UCSD-AML1 (cell line): Measurements from ENCODE around the gene ZNRF4.
"Not testable (repeated sequence)": the region's sequence is repeated elsewhere in the genome, so short reads cannot be mapped to it uniquely, and the experiment has no call there.

Experiments used
- DNase-seq: peaks from one replicate; lab custom pipeline; 2025; ENCODE audit not compliant: unreplicated experiment; lab: John Stamatoyannopoulos, UW

The ZNRF4 gene, protein sequence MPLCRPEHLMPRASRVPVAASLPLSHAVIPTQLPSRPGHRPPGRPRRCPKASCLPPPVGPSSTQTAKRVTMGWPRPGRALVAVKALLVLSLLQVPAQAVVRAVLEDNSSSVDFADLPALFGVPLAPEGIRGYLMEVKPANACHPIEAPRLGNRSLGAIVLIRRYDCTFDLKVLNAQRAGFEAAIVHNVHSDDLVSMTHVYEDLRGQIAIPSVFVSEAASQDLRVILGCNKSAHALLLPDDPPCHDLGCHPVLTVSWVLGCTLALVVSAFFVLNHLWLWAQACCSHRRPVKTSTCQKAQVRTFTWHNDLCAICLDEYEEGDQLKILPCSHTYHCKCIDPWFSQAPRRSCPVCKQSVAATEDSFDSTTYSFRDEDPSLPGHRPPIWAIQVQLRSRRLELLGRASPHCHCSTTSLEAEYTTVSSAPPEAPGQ

DNA sequence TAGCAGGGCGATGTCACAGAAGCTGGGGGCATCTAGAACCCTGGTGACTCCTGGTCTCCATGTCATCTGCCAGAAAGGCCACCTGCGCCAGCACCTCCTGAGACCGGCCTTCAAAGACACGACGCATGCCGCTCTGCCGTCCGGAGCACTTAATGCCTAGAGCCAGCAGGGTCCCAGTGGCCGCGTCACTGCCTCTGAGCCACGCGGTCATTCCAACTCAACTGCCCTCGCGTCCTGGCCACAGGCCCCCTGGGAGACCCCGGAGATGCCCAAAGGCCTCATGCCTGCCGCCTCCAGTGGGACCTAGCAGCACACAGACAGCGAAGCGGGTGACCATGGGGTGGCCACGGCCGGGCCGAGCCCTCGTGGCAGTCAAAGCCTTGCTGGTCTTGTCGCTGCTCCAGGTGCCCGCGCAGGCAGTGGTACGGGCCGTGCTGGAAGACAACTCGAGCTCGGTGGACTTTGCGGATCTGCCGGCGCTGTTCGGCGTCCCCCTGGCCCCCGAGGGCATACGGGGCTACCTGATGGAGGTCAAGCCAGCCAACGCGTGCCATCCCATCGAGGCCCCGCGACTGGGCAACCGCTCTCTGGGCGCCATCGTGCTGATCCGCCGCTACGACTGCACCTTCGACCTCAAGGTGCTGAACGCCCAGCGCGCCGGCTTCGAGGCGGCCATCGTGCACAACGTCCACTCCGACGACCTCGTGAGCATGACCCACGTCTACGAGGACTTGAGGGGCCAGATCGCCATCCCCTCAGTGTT lies at the start of gene ZNRF4:
Gene ZNRF4 (plus strand): TSS at position 51 of the 763 bp plus-strand sequence. CDS start 75 bp downstream, at position 126.
- DNase-seq: no peak

DNA sequence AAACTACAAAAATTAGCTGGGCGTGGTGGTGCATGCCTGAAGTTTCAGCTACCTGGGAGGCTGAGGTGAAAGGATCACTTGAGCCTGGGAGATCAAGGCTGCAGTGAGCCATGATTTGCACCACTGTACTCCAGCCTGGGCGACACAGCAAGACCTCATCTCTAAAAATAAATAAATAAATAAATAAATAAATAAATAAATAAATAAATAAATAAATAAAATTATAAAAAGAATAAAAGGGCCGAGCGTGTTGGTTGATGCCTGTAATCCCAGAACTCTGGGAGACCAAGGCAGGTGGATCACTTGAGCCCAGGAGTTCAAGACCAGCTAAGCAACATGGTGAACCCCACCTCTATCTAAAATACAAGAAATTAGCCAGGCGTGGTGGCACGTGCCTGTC lies 49.0 kb upstream of the ZNRF4 start:
- DNase-seq: not testable (repeated sequence)

DNA sequence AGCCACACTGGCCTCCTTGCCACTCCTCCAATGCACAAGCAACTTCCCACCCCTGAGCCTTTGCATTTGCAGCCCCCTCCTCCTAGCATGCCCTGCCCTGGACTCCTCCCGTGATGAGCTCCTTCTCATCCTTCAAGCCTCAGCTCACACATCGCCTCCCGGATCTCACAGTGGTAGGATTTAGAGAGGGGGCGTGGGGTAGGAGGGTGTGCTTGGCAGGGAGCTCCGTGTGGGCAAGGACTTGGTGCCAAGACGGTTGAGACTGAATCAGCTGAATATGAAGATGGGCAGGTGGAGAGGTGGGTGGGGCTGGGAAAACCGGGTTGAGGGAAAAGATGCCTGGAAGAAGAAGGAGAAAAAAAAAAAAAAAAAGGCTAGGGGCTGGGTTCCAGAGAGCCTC lies 48.4 kb upstream of the ZNRF4 start:
- DNase-seq: no peak

DNA sequence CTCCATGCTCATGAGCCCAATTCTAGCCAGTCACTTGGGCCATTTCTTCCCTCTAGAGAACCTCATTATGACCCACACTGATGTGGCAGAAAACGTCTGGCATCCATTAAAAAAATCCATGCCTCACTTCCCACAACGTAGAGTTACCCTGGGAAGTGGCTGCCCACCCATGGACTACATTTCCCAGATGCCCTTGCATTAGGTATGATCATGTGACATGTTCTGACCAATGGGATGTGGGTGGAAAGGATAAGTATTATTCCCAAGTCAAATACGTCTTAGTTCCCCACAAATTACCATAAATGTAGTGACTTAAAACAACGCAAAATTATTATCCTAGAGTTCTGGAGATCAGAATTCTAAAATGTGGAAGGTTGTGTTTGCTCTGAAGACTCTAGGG lies 47.9 kb upstream of the ZNRF4 start:
- DNase-seq: no peak

DNA sequence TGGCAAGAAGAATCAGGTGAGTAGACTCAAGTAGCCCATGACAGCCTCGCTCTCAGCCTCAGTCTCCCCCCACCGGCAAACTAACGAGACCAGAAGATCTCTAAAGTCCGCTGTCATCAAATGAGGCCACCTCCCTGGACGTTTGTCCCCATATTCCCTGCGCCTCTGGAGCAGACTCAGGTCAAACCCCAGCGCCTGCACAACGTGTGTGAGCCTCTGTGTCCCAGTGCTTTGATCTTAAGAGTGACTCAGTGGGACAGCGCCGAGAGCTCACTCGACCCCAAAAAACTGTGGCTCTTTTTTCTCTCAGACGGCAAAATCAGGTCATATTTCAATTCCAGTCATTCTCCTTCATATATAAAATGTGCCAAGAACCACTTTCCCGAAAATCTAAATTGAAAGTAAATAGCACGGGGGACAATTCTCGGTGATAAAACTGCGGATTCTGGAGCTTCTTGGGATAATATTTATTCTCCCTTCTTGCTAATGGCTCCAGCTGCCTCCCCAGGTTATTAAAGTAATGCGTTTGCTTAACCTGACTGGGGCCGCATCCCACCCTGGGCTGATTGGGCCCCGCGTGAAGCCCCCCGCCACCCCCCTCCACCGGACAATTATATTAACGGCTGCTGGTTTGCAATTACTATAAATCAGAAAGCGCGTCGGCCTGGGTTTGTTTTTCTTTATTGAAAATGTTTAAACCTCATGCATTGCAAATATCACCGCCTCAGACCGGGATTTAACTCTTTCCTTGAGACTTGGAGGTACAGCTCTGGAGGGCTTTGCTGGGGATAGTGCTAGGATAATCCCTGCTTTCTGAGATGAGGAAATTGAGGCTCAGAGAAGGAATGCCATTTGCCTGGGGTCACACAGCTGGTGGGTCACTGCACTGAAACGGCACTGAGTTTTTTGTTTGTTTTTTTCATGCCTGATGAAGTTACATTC lies 37.5 kb upstream of the ZNRF4 start:
- DNase-seq: no peak

DNA sequence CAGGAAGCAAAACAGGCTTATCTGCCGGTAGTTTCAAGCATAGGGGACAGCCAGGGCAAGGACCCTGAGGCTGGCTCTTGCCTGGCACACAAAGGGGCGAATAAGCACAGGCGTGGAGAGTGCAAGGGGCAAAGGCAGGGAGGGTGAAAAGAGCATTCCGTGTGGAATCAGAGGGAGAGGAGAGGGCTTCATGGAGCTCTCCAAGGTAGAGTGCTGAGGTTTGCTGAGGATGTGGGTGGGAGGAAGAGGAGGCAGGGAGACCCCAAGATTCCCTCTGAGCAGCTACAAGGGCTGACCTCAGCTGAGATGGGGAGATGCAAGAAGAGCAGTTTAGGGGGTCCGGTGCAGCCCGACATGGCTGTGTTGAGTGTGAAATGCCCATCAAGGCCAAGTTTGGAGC lies 36.5 kb upstream of the ZNRF4 start:
- DNase-seq: no peak

DNA sequence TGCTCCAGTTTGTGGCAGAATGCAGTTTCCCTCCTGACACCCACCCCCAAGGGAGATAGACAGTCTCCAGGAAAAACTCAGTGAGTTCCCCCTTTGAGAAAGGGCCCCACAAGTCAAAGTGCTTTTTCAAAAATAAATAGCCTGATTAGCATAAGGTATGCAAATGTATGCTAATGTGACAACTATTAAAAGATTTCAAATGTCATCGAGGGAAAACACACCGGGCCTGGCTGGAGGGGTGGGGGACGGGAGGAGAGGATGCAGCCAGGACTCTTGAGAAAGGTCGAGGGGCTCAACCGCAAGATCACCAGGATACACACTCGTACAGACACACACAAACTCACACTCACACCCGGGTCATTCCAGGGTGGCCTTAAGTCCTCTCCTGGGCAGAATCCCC lies 34.3 kb upstream of the ZNRF4 start:
- DNase-seq: no peak

DNA sequence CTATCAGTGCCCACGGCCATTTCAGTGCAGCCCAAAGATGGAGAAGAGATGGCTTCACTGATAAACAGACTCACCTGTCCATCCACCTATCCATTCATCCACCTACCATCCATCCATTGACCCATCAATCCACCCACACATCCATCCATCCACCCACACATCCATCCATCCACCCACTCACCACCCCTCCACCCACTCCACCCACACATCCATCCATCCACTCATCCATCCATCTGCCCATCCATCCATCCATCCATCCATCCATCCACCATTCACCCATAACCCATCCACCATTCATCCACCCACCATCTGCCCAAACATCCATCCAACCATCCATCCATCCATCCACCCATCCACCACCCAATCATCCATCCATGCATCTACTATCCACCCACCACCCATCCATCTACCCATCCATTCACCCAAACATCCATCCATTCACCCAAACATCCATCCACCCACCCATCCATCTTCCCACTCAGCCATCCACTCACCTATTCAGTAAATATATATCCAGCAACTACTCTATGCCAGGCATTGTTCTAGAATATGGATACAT lies 31.6 kb upstream of the ZNRF4 start:
- DNase-seq: no peak

DNA sequence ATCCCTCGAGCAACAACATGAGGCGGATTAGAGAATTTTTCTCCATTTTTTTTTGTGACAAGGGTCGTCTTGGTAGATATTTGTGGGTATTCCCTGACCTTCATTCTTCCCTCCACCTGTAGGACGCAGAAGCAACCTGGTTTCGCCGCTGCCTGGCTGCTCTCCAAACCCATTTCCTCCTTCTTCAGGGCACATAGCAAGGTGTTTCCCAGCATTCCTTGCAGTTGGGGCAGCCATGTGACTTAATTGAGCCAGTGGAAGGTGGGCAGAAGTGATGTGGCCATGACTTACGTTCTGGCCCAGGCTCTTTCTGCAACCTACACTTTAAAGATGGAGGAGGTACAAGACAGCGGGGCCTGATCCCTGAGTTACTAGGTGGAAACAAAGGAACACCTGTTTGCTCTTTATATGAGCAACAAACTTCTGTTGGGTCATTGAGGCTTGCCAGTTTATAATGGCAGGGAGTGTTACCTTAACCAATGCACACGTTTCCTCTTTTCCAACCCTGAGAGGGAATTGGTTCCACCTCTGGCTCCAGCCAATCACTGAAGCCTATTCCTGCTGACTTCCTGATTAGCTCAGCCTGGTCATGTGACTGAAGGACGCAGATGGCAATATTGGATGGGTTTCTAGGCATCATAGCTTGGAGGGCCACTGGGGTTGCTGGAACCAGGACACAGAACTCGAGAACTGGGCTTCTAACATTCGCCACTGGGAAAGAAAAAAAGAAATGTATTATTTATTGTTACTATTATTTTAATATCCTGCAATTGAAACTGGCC lies 30.8 kb upstream of the ZNRF4 start:
- no peak for DNase-seq

DNA sequence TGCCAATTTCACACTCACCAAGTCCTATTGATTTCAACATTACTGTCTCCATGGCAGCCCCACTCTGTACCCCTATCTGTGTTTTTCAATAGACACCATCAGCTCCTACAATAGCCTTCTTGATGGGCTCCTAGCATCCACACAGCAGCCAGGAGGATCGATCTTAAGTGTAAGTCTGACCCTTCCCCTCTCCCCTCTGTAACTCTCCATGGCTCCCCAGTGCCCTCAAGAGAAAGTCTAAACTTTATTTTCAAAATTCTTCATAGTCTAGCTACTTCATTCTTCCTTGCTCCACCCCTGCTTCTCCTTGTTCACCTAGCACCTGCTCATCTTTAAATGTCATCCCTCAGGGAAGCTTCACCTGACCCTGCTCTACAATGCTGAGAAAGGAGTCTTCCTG lies 30.0 kb upstream of the ZNRF4 start:
- DNase-seq: no peak

DNA sequence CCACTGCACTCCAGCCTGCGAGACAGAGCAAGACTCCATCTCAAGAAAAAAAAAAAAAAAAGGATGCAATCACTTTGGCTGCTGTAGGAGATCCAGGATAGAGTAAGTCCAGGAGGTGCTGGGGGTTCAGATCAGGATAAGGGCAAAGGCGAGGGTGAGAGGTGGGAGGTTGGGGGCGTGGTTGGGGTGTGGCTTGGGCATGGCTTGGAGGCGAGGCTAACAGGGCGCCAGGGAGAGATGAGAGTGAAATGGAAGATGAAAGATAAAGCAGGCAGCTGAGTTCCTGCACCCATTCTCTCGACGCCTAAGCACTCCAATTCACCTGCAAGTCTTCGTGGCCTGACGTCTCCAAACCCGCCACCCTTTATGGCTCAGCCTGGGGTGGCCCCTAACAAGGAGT lies 25.0 kb upstream of the ZNRF4 start:
- DNase-seq: no peak

DNA sequence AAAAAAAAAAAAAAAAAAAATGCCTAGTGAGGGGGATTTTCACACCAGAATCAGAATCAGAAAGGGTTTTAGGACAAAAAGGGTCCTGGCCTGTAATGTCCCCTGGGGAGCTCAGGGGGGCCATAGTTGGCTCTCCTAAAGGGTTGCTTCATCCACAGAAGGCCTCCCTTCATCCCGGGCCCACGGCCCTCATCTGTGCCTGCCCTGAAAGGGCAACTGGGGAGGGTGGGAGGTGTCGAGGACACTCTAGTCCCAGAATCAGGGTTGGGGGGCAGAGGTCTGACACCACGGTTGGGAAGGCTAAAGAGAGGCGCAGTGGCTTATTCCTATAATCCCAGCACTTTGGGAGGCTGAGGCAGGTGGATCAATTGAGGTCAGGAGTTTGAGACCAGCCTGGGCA lies 22.5 kb upstream of the ZNRF4 start:
- DNase-seq: no peak

DNA sequence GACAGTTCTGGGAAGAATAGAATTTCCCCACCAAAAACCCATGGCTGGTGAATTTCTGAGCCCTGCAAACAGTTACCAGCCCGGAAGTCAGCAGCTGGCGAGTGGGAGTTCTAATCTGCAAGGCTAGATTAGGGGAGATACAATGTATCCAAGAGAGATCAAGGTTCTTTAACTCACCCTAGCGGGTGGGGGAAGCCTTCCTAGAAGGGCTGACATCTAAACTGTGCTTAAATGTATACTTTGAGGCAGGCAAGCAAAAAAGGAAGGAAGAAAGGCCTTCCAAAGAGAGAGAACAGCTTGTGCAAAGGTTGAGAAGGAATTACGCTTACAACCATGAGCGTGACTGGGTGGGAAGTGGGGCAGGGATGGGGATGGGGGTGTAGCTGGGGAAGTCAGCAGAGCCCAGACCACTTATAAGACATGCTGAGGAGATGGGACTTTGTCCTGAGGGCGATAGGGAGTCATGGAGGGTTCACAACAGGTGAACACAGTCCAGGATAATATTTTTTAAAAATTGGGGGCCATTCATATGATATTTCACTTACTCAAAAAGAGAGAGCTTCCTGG lies 20.8 kb upstream of the ZNRF4 start:
- DNase-seq: no peak

DNA sequence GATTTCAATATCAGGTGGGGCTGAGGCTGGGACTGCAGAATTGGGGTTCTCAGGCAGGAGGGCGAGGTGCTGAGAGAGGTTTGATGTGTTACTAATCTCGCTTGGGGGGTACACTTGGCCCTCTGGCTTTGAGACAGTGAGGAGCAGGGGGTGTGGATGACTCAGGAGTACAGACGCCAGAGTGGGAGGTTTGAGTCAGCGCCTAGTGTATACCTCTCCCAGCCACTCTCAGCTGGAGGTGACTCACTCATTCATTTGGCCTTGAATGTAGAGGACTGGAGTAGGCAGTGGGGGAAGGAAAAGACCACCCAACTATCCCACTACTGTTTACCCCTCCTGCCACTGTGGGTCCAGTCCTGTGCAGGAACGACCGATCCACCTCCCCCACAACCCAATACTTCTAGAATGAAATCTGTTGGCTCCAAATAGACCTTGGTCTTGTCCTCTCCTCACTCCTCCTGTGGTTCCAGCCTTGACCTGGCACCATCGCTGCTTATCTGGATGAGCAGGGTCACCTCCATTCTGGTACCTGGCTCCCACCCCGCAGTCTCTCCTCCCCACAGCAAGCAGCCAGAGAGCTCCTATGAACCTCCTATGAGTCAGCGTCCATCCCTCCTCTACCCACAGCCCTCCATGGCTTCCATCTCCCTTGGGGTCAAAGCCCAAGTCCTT lies 20.1 kb upstream of the ZNRF4 start:
- DNase-seq: no peak

DNA sequence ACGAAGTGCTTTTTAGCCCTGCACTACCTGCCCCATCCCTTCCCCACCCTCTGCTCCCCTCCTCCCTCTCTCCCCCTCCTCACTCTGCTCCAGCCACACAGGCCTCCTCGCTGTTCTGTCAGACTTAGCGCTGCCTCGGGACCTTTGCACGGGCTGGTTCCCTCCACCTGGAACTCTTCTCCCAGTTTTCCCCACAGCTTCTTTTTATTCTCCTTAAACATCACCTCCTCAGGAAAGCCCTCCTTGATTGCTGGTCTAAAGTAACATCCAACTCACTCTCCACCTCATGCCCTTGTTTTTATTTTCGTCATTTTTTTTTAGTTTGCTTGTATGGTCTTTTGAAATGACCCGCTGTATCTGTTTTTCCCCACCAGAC lies 19.6 kb upstream of the ZNRF4 start:
- DNase-seq: no peak

DNA sequence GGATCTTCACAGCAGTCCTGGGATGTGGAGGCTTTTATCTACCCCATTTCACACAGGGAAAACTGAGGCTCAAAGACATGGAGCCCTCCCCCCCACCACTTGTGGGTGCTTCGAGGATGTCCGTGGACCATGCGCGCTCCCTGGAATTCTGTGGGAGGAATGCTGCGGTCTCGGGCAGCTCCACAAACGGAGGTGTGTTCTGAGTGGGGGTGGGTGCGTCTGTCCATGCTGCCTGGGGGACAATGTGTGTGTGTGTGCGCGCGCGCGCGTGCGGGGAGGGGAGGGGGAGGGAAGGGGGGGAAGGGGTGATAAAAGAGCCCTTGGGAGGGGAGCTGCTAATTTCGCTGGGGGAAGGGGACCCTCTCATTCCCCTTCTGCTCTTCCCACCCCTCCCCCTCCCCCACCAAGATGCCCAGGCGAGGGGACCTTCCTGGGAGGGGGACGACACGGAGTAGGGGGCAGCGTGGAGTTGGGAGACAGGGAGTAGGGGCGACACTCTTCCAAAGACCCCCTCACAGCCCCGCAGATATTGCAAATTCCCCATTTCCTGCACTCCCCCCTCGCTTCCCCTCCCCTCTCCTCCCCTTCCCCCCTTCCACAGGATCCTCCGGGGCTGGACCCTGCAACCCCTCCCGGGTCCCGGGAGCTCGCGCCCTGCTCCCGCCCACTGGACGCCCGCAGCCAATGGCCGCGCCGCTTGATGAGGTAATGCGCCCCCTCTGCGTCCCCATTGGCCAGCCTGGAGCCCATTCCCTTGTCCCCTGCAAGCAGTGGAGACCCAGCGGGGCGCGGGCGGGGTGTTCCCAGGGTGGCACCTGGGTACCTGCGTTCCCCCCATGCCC lies 18.9 kb upstream of the ZNRF4 start:
- DNase-seq: no peak

DNA sequence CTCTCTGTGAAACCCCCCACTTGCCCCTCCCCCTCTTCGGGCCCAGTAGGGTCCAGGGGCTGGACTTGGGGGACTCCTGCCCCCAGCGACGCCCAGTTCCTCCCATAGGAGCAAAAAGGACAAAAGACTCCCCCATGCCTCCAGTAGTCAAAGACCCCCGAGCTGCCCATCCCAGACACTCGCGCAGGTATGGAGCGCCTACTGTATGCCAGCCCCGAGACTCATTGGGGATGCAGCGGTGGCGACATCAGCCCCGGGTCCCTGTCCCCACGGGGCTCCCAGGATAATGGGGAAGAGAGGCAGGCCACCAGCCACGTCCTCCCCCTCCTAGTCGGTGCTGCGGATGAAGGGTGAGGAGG lies 18.3 kb upstream of the ZNRF4 start:
- no peak for DNase-seq

DNA sequence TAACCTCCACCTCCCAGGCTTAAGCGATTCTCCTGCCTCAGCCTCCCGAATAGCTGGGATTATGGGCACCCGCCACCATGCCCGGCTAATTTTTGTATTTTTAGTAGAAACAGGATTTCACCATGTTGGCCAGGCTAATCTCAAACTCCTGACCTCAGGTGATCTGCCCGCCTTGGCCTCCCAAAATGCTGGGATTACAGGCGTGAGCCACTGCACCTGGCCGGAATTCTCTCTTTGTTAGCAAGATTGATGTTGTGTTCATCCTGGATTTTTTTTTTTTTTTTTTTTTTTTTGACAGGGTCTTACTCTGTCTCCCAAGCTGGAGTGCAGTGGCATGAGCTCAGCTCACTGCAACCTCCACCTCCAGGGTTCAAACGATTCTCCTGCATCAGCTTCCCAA lies 16.5 kb upstream of the ZNRF4 start:
- DNase-seq: not testable (repeated sequence)

DNA sequence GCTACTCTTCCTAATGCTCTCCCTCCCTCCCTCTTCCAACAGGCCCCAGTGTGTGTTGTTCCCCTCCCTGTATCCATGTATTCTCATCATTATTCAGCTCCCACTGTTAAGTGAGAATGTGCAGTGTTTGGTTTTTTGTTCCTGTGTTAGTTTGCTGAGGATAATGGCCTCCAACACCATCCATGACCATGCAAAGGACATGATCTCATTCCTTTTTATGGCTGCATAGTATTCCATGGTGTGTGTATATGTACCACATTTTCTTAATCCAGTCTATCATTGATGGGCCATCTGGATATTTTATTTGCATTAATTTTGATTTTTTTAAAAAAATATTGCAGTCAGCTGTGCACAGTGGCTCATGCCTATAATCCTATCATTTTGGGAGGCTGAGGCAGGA lies 15.8 kb upstream of the ZNRF4 start:
- DNase-seq: no peak
